OCI-LY3 (cell line): ENCODE measurements around the gene CSNK2B.

Experiments used
- H2AFZ ChIP-seq: fragments of 200-600, 300-600 bp; shearing (Covaris generic); 2 replicates; pipeline ENCODE4 v1.6.0; 2014; ENCODE audit warnings: antibody characterized with exemption, low read depth, low read length
- H3K27ac ChIP-seq: fragments of 200-600, 300-600 bp; sonication (generic); 2 replicates; pipeline ENCODE4 v1.5.1; 2014; ENCODE audit warnings: mild to moderate bottlenecking, low read length, moderate library complexity, mixed read lengths
- H3K27me3 ChIP-seq: fragments of 200-600, 300-600 bp; sonication (generic); 2 replicates; pipeline ENCODE4 v1.6.1; 2014; ENCODE audit warnings: low read depth, low read length, mixed read lengths
- H3K36me3 ChIP-seq: fragments of 200-600, 300-600 bp; sonication (generic); replicated peaks from 2 replicates; pipeline ENCODE3; 2014; ENCODE audit warnings: low read depth, low read length, mixed read lengths
- H3K4me1 ChIP-seq: fragments of 300-600, 200-600 bp; sonication (generic); 2 replicates; pipeline ENCODE4 v1.6.1; 2014; ENCODE audit warnings: low read length, mixed read lengths
- H3K4me2 ChIP-seq: fragments of 200-600, 300-600 bp; sonication (generic); 2 replicates; pipeline ENCODE4 v1.6.1; 2014; ENCODE audit warnings: low read length, mixed read lengths
- H3K4me3 ChIP-seq: fragments of 300-600, 200-600 bp; sonication (generic); 2 replicates; pipeline ENCODE4 v1.5.1; 2014; ENCODE audit warnings: antibody characterized with exemption, mild to moderate bottlenecking, low read length, moderate library complexity
- H3K79me2 ChIP-seq: fragments of 300-600, 200-600 bp; shearing (Covaris generic); 2 replicates; pipeline ENCODE4 v1.6.1; 2014; ENCODE audit warnings: mild to moderate bottlenecking, low read length, mixed read lengths
- H3K9ac ChIP-seq: fragments of 300-600, 200-600 bp; shearing (Covaris generic); 2 replicates; pipeline ENCODE4 v1.6.0; 2014; ENCODE audit warnings: mild to moderate bottlenecking, low read length, moderate library complexity
- H3K9me3 ChIP-seq: fragments of 200-600, 300-600 bp; shearing (Covaris generic); 2 replicates; pipeline ENCODE4 v1.6.1; 2014; ENCODE audit warnings: low read length, mixed read lengths; ENCODE audit not compliant: insufficient read depth
- H4K20me1 ChIP-seq: fragments of 200-600, 300-600 bp; sonication (generic); 2 replicates; pipeline ENCODE4 v1.6.1; 2016; ENCODE audit warnings: low read length, mixed read lengths; ENCODE audit not compliant: insufficient read depth
- EZH2phosphoT487 ChIP-seq: fragments of 200-600 bp; shearing (Covaris generic); IDR thresholded peaks from 2 replicates; pipeline ENCODE4 v1.6.1; 2018; ENCODE audit warnings: antibody characterized with exemption, mixed run types, low read depth
- TF ChIP-seq, protein P1 (sequence below): fragments of 200-600, 300-600 bp; sonication (generic); IDR thresholded peaks from 2 replicates; pipeline ENCODE4 v1.5.1; 2014; ENCODE audit warnings: antibody characterized with exemption, low read length, low read depth

The CSNK2B gene

DNA sequence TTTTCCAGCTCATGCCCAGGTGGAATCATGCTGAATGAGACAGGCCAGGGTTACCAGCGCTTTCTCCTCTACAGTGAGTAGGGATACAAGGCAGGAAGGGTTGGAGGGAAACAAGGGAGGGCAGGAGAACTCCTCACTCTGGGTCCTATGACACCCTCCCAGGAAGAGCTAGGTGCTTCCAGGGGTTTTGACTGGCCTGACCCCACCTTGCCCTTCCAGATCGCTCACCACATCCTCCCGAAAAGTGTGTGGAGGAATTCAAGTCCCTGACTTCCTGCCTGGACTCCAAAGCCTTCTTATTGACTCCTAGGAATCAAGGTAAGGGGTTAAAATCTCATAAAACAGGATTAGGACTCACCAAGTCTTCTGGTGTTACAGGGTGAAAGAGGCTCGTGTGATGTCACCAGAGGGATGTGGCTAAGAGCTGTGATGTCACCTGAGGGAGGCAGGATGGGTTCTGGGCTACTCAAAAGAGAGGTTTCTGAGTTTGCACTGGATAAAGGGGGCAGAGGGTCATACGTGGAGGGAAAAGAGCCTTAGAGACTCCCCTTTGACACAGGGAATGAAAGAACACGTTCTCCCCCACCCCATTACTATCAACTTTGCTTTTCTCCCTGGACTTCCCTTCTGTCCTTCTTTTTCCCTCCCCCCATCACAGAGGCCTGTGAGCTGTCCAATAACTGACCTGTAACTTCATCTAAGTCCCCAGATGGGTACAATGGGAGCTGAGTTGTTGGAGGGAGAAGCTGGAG is 8.3 kb upstream of the CSNK2B start:
- Histone ChIP-seq H3K79me2 (peaks cover 25% of the 10 kb centered on the region), H4K20me1 (no peaks in the 10 kb centered on the region), H3K4me2 (no peak overlapping the region), H3K4me1 (peaks cover 28% of the 10 kb centered on the region), H3K9me3 (no peaks in the 10 kb centered on the region), H3K27me3 (no peaks in the 10 kb centered on the region), H3K36me3 (peaks cover 7% of the 10 kb centered on the region), H2AFZ (no peak overlapping the region), H3K4me3 (no peak overlapping the region), H3K27ac (no peak overlapping the region), H3K9ac (no peak overlapping the region)
- TF ChIP-seq, protein P1, sequence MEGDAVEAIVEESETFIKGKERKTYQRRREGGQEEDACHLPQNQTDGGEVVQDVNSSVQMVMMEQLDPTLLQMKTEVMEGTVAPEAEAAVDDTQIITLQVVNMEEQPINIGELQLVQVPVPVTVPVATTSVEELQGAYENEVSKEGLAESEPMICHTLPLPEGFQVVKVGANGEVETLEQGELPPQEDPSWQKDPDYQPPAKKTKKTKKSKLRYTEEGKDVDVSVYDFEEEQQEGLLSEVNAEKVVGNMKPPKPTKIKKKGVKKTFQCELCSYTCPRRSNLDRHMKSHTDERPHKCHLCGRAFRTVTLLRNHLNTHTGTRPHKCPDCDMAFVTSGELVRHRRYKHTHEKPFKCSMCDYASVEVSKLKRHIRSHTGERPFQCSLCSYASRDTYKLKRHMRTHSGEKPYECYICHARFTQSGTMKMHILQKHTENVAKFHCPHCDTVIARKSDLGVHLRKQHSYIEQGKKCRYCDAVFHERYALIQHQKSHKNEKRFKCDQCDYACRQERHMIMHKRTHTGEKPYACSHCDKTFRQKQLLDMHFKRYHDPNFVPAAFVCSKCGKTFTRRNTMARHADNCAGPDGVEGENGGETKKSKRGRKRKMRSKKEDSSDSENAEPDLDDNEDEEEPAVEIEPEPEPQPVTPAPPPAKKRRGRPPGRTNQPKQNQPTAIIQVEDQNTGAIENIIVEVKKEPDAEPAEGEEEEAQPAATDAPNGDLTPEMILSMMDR, result no peak
- TF ChIP-seq EZH2phosphoT487, result no peak

DNA sequence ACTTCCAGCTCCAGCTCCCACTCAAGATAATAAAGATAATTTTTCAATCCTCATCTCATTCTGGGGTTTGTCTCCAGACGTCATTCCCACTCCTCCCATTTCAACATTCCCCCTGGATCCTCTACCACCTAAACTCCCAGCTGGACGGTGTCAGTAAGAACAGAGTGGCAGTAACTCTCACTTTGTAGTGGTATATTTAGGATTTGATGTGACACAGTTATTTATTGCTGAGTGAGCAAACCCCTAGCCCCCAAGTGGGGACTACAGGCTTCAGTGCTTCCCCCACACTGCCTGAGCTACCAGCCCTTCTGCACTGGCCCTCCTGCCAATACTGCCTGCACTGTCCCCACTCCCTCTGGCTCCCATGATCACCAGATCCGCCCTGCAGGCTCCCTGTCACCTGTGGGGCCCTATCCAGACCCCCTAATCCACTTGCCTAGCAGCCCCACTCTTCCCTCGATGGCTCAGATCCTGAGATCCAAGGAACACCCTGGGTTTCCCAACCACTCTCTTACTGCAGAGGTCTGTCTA is 7.7 kb upstream of the CSNK2B start:
- H3K36me3 ChIP-seq, result peaks cover 8% of the 10 kb centered on the region
- no peak overlapping the region for H3K4me2 ChIP-seq
- no peaks in the 10 kb centered on the region for H3K9me3 ChIP-seq
- H3K27ac ChIP-seq, result no peak overlapping the region
- H2AFZ ChIP-seq, result no peak overlapping the region
- no peak for TF ChIP-seq EZH2phosphoT487
- TF ChIP-seq, protein P1, result no peak
- peaks cover 24% of the 10 kb centered on the region for H3K79me2 ChIP-seq
- no peaks in the 10 kb centered on the region for H3K27me3 ChIP-seq
- H4K20me1 ChIP-seq, result no peaks in the 10 kb centered on the region
- H3K4me3 ChIP-seq, result no peak overlapping the region
- peaks cover 28% of the 10 kb centered on the region for H3K4me1 ChIP-seq
- H3K9ac ChIP-seq, result no peak overlapping the region

DNA sequence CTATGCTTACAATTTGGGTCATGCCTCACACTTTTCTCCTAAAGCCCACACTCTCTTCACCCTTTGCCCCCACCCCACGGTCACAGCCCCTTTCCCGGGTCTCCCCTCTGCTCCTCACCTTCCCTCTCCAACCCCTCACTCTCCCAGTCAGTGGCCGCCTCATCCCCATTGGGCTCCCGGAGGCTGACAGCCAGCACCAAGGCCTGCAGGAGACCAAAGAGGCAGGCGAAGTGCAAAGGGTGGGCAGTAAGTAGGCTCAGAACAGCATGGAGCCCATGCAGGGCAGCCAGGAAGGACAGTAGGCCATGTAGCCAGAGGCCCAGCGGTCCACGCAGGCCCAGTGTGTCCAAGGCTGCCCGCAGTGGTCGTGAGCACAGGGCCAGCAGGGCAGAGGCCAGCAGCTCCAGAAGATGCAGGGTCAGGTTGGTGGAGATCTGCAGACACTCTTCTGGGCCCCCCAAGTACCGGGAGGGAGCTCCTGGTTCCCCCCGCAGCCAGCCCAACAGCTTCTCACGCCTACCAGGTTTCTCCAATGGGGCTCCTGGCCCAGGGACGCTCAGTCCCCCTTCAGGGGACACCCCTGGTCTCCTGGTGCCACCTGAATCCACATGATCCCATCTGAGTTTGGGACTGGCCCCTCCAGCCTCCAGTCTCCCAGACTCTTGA is 6.8 kb upstream of the CSNK2B start:
- H3K4me1 ChIP-seq, result peaks cover 28% of the 10 kb centered on the region
- H3K36me3 ChIP-seq, result peaks cover 17% of the 10 kb centered on the region
- TF ChIP-seq, protein P1, result no peak
- TF ChIP-seq EZH2phosphoT487, result no peak
- peak overlapping the region; percentile 100 for H3K4me2 ChIP-seq
- H3K9me3 ChIP-seq, result no peaks in the 10 kb centered on the region
- H2AFZ ChIP-seq, result no peak overlapping the region
- H3K27ac ChIP-seq, result no peak overlapping the region
- H3K79me2 ChIP-seq, result peaks cover 27% of the 10 kb centered on the region
- no peaks in the 10 kb centered on the region for H4K20me1 ChIP-seq
- peak overlapping the region; percentile 99; the same call in 1 of the 2 replicates for H3K9ac ChIP-seq
- peak overlapping the region; percentile 100; the same call in 1 of the 2 replicates for H3K4me3 ChIP-seq
- no peaks in the 10 kb centered on the region for H3K27me3 ChIP-seq
